ENCODE results near the gene ZNF804B.

- no peak for TF ChIP-seq POLR2A (IDR thresholded peaks at IDR 0.05; ENCODE audit: low read depth, low read length)
- TF ChIP-seq POLR2AphosphoS5 (IDR thresholded peaks at IDR 0.05; ENCODE audit: low read depth, low read length), result no peak
- TF ChIP-seq TAF1 (IDR thresholded peaks at IDR 0.05; ENCODE audit: borderline replicate concordance, low read depth, low read length), result no peak
Observed at GRCh38 chr7:89073776-89074175, 314.3 kb downstream of the ZNF804B start.

Data from GM12892 (cell line).